GM18499 (cell line): ENCODE measurements around the gene AKT2.

Source experiments
- ATAC-seq: cut with Tn5 transposase; IDR thresholded peaks from one replicate; pipeline ENCODE4 v1.9.1; 2021; ENCODE audit warnings: moderate number of reproducible peaks; ENCODE audit not compliant: insufficient read depth, unreplicated experiment

AKT2 gene

GRCh38 chr19:40274585-40275544 is 10.3 kb downstream of the AKT2 start:
- no peak for ATAC-seq

GRCh38 chr19:40273469-40274360 is 11.4 kb downstream of the AKT2 start:
- ATAC-seq, result no peak

GRCh38 chr19:40272261-40272660 is 12.9 kb downstream of the AKT2 start:
- no peak for ATAC-seq

GRCh38 chr19:40271706-40272105 is 13.4 kb downstream of the AKT2 start:
- no peak for ATAC-seq

GRCh38 chr19:40270362-40271089 is 14.6 kb downstream of the AKT2 start:
- ATAC-seq, result no peak

- ATAC-seq, result no peak
Observed at GRCh38 chr19:40269216-40269940, 15.8 kb downstream of the AKT2 start.

GRCh38 chr19:40267601-40267997 is 17.5 kb downstream of the AKT2 start:
- no peak for ATAC-seq

- no peak for ATAC-seq
Observed at GRCh38 chr19:40266912-40267600, 18.1 kb downstream of the AKT2 start.

GRCh38 chr19:40266119-40266518 is 19.0 kb downstream of the AKT2 start:
- no peak for ATAC-seq

- no peak for ATAC-seq
Observed at GRCh38 chr19:40265763-40266099, 19.4 kb downstream of the AKT2 start.

GRCh38 chr19:40265055-40265762 is 19.9 kb downstream of the AKT2 start:
- no peak for ATAC-seq

- ATAC-seq, result no peak
Observed at GRCh38 chr19:40264314-40265054, 20.7 kb downstream of the AKT2 start.

- ATAC-seq, result no peak
Observed at GRCh38 chr19:40263440-40264313, 21.5 kb downstream of the AKT2 start.

GRCh38 chr19:40262422-40262821 is 22.7 kb downstream of the AKT2 start:
- no peak for ATAC-seq

- ATAC-seq, result no peak
Observed at GRCh38 chr19:40261631-40262030, 23.5 kb downstream of the AKT2 start.

GRCh38 chr19:40257096-40257517 is 28.0 kb downstream of the AKT2 start:
- no peak for ATAC-seq

- no peak for ATAC-seq
Observed at GRCh38 chr19:40256512-40256911, 28.6 kb downstream of the AKT2 start.
